Measurements from ENCODE around the gene PITPNM3. TPM values are rescaled to one million over a fixed set of nuclear protein-coding genes. Genes with fewer than 3 reads are reported as not detected.

PITPNM3 gene
- polyA plus RNA-seq, 3 donors = 0.29 TPM; not detected in 2

DNA sequence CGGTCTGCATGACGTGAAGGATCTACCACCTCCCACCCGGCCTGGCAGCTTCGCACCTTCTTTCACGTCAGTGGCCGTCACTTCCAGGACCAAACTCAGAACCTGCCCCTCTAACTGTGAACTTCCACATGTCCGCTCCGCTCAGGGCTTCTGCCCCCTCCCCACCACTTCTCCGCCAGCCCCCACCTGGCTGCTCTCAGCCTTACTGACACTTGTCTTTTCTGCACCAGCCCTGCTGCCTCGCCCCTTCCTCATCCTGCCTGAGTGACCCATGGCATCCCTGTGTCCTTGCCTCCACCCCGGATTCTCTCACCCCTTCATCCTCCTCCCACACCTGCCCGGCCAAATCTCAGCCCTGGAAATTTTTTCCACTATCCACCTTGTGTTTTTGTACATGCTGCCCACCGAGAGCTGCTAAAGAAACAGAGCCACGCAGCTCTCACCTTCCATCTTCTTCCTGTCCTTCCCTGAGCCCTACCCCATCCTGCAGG lies 97.8 kb downstream of the PITPNM3 start:
- peaks cover 0 to 2% (median 0%) of the 10 kb centered on the region in 7 donors for H3K9me3 Mint-ChIP-seq
- intact Hi-C loops (cut with micrococcal nuclease) = no loop called here
- H3K36me3 Mint-ChIP-seq = no peaks in the 10 kb centered on the region
- Histone ChIP-seq H2AFZ (ENCODE audit: insufficient read depth, low read depth, low read length, poor library complexity, severe bottlenecking) (no peak overlapping the region), H3K4me3 (replicated peaks in 1 of 3; ENCODE audit: low read depth in 2 of 3, low read length in 3 of 3) (no peak overlapping the region), H3K36me3 (replicated peaks in 1 of 2; ENCODE audit: control insufficient read depth in 1 of 2, insufficient read depth in 2 of 2, low read length in 2 of 2) (no peaks in the 10 kb centered on the region), H3K27me3 (ENCODE audit: control insufficient read depth in 2 of 2, insufficient read depth in 2 of 2, low read length in 2 of 2) (peaks cover 7 to 17% of the 10 kb centered on the region in 2 donors), H3K4me2 (replicated peaks; ENCODE audit: extremely low read depth, low read length, poor library complexity, severe bottlenecking) (no peak overlapping the region), H3K79me2 (ENCODE audit: insufficient read depth, low read length) (no peaks in the 10 kb centered on the region), H3K4me1 (ENCODE audit: control insufficient read depth in 1 of 2, insufficient read depth in 2 of 2, low read length in 2 of 2) (peaks cover 5 to 6% of the 10 kb centered on the region in 2 donors), H3K9ac (ENCODE audit: insufficient read depth, low read length, poor library complexity, severe bottlenecking) (no peak overlapping the region), H3K27ac (ENCODE audit: low read depth in 1 of 2, low read length in 2 of 2) (no peak overlapping the region), H3K9me3 (replicated peaks in 1 of 2; ENCODE audit: control insufficient read depth in 1 of 2, insufficient read depth in 1 of 2, low read length in 2 of 2) (no peaks in the 10 kb centered on the region), H4K20me1 (ENCODE audit: insufficient read depth, low read length) (no peaks in the 10 kb centered on the region)
- H3K4me3 Mint-ChIP-seq = no peak overlapping the region
- WGBS (ENCODE audit: insufficient coverage) = 93% methylated on average over 14 of the region's 14 CpGs
- no peaks in the 10 kb centered on the region for H3K4me1 Mint-ChIP-seq
- peaks cover 16 to 34% (median 24%) of the 10 kb centered on the region in 3 donors for H3K27me3 Mint-ChIP-seq (ENCODE audit: low read depth in 3 of 3)
- DNase-seq = no peak
- TF ChIP-seq, protein P1, sequence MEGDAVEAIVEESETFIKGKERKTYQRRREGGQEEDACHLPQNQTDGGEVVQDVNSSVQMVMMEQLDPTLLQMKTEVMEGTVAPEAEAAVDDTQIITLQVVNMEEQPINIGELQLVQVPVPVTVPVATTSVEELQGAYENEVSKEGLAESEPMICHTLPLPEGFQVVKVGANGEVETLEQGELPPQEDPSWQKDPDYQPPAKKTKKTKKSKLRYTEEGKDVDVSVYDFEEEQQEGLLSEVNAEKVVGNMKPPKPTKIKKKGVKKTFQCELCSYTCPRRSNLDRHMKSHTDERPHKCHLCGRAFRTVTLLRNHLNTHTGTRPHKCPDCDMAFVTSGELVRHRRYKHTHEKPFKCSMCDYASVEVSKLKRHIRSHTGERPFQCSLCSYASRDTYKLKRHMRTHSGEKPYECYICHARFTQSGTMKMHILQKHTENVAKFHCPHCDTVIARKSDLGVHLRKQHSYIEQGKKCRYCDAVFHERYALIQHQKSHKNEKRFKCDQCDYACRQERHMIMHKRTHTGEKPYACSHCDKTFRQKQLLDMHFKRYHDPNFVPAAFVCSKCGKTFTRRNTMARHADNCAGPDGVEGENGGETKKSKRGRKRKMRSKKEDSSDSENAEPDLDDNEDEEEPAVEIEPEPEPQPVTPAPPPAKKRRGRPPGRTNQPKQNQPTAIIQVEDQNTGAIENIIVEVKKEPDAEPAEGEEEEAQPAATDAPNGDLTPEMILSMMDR (IDR thresholded peaks at IDR 0.05) = no peak
- no peak overlapping the region for H3K27ac Mint-ChIP-seq

DNA sequence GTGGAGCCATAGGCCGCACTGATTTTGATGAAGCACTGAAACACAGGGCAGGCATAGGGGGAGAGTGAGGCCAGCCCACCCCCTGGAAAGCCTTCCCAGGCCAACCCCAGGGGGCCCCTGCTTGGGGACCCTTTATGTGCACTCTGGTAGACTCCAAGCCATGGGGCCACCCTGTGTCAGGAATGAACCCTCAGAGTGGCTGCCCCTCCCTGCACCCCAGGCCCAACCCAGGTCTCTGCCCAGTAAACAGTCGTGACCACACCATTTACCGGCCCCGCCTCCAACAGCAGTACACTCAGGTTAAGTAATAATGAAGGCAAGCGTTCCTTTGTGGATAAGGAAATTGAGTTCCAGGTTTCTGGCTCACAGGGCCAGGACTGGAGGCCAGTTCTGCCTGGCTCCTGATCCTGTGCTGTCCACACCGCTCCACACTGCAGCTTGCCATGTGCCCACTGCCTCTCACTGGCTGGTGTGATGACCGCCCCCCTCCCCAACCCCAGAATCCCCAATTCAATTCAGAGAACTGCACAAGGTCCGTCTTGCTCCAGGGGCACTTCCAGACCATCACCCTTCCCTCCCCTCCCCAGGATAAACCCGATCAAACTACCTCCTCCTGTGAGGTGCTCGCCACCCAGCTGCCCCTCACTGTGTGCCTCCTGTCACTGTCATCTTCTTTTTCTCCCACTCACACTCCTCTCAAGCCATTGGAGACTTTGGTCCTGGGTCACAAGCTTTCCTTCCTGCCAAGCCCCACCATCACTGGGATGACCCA lies 98.5 kb downstream of the PITPNM3 start:
- no peak for DNase-seq
- H3K4me1 ChIP-seq (ENCODE audit: control insufficient read depth in 1 of 2, insufficient read depth in 2 of 2, low read length in 2 of 2) = peaks cover 5 to 6% of the 10 kb centered on the region in 2 donors
- intact Hi-C loops (cut with micrococcal nuclease) = no loop called here
- Mint-ChIP-seq H3K27ac (no peak overlapping the region), H3K9me3 (peaks cover 0 to 2% (median 0%) of the 10 kb centered on the region in 7 donors), H3K27me3 (ENCODE audit: low read depth in 3 of 3) (peaks cover 20 to 34% (median 26%) of the 10 kb centered on the region in 3 donors), H3K4me3 (peak overlapping the region in 1 of 2 donors; percentile 34), H3K36me3 (peaks cover 0 to 1% of the 10 kb centered on the region in 2 donors), H3K4me1 (no peaks in the 10 kb centered on the region)
- H3K9ac ChIP-seq (ENCODE audit: insufficient read depth, low read length, poor library complexity, severe bottlenecking) = no peak overlapping the region
- H4K20me1 ChIP-seq (ENCODE audit: insufficient read depth, low read length) = no peaks in the 10 kb centered on the region
- H3K27ac ChIP-seq (ENCODE audit: low read depth in 1 of 2, low read length in 2 of 2) = no peak overlapping the region
- no peak overlapping the region for H2AFZ ChIP-seq (ENCODE audit: insufficient read depth, low read depth, low read length, poor library complexity, severe bottlenecking)
- H3K79me2 ChIP-seq (ENCODE audit: insufficient read depth, low read length) = no peaks in the 10 kb centered on the region
- no peak overlapping the region for H3K4me2 ChIP-seq (replicated peaks; ENCODE audit: extremely low read depth, low read length, poor library complexity, severe bottlenecking)
- no peaks in the 10 kb centered on the region for H3K9me3 ChIP-seq (replicated peaks in 1 of 2; ENCODE audit: control insufficient read depth in 1 of 2, insufficient read depth in 1 of 2, low read length in 2 of 2)
- H3K36me3 ChIP-seq (replicated peaks in 1 of 2; ENCODE audit: control insufficient read depth in 1 of 2, insufficient read depth in 2 of 2, low read length in 2 of 2) = no peaks in the 10 kb centered on the region
- TF ChIP-seq, protein P1 (IDR thresholded peaks at IDR 0.05) = no peak
- peaks cover 7 to 17% of the 10 kb centered on the region in 2 donors for H3K27me3 ChIP-seq (ENCODE audit: control insufficient read depth in 2 of 2, insufficient read depth in 2 of 2, low read length in 2 of 2)
- WGBS (ENCODE audit: insufficient coverage) = 94% methylated on average over 6 of the region's 10 CpGs
- H3K4me3 ChIP-seq (replicated peaks in 1 of 3; ENCODE audit: low read depth in 2 of 3, low read length in 3 of 3) = no peak overlapping the region
